Right renal pelvis (tissue), 4 donors: Measurements from ENCODE around the gene LRRC57. TPM values are rescaled to one million over a fixed set of nuclear protein-coding genes. Genes with fewer than 3 reads are reported as not detected.
"Not testable (repeated sequence)": the region's sequence is repeated elsewhere in the genome, so short reads cannot be mapped to it uniquely, and the experiment has no call there.

Experiments used
- DNase-seq, 4 donors: peaks; one replicate each; pipeline ENCODE4 v3.0.0-alpha.2; 2013; ENCODE audit warnings: low read depth in 4 of 4, low spot score in 3 of 4, missing footprints in 1 of 4
- polyA plus RNA-seq, 4 donors: library from polyadenylated mRNA; unstranded; fragments of 120-200 nt; gene quantifications; one replicate each; pipeline ENCODE4 v1.2.1, GENCODE V29; 2013; ENCODE audit not compliant: insufficient read length in 4 of 4

LRRC57 gene
- polyA plus RNA-seq: 10 to 100 TPM; 20.3 to 21.9 (median 21.2) TPM

DNA sequence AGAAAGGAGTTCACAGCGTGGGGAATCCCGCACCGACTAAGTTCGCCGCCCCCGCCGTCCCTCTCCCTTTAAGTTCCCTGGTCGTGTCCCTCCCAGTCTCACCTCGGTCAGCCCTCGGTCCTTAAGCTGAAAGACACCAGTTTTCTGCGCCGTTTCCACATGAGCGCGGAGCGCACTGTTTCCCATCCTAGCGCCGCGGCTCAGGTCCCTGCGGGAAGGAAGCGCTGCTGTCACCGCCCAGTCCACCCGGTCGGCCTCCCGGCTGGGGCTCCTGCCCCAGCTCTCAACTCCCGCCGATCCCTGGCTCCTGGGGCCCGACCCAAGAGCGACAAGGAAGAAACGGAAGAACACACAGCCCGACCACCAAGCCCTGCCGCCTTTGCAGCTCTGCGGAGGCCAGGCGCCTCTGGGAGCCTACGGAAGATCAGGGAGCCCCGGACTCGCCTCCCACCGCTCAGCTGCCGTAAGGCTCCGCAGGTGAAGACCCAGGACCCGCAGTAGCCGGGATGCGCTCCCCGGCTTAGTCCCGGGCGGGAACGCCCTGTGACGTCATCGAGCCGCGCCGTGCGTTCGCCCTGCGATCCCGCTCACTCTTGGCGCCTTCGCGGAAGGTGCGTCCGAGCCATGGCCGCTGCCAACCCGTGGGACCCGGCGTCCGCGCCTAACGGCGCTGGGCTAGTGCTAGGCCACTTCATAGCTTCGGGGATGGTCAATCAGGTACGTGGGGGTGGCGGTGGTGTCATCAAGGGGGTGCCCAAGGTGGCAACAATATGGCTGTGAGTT is at the start of gene LRRC57, which contains the start of gene HAUS2:
Gene LRRC57, minus strand, starts transcription at position 545 of the 783 bp plus-strand sequence. Its CDS starts 359 bp downstream, at position 186.
Gene HAUS2, plus strand, starts transcription at position 590 of the 783 bp plus-strand sequence. Its CDS starts 35 bp downstream, at position 625.
- DNase-seq: peak; percentile 73 to 90 (median 78)

DNA sequence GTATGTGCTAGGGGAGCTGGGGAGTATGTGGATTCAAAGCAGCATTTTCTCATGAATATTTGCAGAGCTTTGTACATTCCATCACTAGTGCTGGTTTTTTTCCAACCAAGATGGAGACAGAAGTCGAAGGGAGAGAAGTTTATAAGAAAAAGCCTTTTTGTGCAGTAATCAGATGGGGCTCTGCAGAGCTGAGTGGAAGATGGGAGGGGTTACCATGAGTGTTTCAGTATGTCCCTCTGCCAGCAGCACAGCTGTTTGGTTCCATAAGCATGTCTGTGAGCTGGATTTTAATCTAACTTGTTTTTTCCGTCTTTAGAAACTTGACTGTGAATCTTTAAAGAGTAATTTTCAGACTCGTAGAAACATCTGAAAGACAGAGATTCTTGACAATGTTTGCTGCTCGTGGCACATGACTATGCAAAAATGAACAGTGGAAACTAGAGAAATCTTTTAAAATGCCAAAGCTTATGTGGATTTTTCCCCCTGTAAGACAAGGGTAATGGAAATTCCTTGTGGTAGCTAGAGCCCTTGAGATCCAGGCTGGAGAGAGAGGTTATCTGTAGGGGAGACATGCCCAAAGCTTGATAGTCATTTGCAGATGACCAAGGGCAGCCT is 47.1 kb upstream of the LRRC57 start:
- DNase-seq: no peak

DNA sequence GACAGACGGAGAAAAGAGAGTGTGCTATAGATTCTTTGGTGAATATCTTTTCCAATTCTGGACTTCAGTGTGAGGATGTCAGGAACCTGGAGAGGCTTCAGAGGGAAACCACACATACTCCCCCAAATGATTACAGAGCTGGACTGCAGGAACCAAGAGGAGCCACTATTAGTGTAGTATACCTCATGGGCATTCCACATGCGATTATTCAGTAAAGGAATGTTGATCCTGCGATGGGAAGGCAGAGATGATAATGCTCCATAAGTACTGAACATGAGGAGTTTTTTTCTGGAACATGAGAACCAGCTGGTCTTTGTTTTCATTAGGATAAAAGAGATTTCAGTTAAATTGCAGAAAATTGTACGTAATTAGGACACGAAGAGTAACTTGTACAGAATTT is 45.5 kb upstream of the LRRC57 start:
- no peak for DNase-seq

DNA sequence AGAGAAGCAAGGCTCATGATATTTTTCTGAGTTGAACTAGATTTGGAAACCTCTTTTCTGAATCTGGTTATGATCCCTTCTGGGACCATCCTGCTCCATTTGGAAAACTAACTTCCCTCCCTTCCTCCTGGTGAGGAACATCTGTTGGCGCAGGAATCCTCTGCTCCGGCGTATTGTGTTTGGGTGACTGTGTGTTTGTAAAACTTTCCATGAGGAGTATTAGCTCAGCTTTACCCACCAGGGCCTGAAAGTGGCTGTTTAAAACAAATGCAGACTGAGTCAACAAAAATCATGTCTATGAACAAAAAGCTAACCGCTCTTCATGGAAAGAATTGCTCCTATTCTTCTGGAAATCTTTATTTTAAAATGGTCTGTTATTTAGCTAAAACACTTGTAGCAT is 44.5 kb upstream of the LRRC57 start:
- DNase-seq: no peak

DNA sequence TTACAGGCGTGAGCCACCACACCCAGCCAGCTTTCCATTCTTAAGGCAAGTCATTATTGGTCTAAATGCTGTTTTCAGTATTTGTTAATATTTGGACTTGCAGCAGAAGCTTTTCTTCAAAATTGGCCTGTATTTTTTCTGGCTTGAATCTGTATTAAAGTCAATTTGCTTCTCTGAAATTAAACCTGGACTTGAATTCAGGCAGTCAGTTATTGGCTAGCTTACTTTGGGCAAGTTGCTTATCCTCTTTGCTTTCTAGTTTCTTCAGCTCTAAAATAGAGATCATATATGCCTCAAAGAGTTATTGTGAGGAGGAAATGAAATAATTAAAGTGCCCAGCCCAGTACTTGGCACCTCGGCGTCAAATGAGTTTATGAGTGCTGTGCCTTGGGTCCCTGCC is 44.1 kb upstream of the LRRC57 start:
- DNase-seq: no peak

DNA sequence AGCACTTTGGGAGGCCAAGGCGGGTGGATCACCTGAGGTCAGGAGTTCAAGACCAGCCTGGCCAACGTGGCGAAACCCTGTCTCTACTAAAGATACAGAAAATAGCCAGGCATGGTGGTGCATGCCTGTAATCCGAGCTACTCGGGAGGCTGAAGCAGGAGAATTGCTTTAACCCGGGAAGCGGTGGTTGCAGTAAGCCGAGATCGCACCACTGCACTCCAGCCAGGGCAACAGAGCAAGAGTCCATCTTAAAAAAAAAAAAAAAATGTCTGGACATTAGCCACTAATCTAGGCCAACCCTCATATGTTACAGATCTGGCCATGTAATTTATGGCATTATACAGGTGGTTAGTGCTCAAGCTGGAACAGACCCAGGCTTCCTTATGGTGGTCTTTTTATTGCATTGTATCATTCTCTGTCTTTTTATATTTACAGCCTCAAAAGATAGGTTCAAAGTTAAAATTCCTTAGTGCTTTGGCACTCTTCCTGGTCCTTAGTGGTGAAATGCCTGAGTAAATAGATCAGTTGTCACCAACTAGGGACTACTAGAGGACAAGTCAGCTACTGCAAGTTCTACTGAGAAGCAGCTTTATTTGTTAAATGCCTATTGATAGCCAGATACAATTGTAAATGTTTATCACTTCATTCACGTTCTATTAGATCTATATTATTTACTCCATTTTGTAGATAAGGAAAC is 42.8 kb upstream of the LRRC57 start:
- DNase-seq: no peak

DNA sequence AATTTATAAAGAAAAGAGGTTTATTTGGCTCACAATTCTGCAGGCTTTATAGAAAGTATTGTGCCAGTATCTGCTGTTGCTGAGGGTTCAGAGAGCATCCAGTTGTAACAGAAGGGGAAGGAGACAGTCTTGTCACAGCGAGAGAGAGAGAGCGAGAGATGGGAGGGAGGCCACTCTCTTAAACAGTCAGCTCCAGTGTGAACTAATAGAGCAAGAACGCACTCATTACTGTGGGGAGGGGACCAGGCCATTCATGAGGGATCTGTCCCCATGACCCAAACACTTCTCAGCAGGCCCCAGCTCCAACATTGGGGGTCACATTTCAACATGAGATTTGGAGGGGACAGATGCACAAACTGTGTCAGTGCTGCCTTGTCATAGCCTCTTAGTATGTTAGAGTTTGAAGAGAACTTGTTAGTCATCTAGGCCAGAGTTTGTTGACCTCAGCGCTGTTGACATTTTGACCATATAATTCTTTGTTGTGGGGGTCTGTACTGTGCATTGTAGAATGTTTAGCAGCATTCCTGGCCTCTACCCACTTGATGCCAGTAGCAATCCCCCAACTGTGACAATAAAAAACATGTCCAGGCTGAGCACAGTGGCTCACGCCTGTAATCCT is 42.1 kb upstream of the LRRC57 start:
- no peak for DNase-seq

DNA sequence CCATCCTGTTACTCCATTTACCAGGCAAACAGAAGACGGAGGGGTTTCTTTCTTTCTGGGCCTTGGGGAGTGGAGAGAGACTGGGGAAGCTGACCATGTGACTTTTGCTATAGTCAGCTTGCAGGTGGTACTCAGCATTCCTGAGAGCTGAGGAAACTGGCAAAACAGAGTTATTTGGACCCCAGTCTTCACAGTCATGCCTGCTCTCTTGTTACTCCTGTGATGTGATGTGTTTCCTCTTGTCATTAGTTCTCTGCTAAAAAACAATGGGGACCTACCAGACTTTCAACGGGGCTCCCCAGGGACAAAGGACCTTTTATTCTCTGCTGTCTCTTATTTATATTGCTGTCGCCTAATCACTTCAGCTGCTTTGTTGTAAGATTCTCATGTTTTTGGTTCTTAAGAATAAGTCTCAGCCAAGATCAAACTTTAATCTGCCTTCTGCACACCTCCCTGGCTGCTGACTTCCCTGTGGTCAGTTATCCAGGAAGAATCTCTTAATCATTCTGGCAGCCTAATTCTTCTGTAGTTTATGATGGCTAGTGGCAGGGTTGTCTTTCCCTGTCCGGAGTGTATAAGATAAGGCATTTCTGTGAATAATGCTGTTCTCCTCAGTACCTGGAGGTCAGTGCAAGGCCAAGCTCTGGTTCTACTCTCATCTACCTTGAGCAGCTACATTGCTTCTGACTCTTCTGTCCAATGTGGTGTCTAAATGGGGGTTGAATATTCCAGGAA is 35.6 kb upstream of the LRRC57 start:
- DNase-seq: no peak

DNA sequence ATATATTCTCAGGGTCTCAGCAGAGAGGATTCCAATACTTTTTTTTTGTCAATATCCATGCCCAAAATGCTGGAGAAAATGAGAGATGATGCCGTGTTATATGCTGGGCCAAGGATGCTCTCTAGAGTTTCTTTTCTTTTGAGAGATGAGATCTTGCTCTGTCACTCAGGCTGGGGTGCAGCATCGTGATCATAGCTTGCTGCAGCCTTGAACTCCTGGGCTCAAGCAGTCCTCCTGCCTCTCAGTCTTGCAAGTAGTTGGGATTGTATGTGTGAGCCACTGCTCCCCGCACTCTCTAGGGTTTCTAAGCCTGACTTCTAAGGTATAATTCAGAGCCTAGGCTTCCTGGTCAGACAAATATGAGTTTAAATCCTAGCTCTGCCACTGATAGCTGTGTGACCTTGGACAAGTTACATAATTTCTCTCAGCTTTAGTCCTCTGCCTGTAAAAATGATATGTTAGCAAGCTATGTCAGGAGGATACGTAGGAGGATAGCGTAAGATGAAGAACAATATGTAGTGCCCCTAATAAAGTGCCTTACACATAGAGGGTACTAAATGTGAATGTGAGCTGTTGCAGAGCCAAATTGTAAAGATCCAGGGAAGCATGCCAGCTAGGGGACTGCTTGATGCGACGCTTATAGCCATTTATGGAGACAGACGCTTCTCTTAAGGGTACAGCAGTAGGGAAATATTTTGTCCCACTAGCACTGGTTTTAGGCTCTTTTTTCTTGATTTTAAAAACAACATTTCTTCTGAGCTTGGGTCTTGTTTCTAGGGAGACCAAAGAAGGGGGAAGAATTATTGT is 34.2 kb upstream of the LRRC57 start:
- DNase-seq: no peak

DNA sequence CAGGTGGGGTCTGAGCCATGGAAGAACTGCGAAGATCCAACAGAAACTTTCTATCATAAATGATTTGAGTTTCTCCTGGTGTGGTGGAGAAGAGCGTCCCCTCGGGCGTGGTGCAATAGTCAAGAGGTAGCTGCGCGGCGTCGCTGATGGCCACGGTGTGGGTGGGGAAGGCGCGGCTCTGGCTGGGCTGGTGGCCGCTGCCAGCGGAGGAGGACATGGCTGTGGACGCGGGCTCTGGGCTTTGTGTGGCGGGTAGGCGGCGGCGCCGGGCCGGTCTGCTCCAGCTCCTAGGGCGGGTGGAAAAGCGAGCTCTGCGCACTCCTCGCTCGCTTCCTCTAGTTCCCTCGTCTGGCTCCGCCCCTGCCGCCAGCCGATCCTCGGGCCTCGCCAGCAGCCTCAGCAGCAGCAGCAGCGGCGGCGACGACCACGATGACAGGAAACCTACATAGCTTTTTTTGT is 32.7 kb upstream of the LRRC57 start:
- DNase-seq: peak; percentile 64 to 77 (median 67)

DNA sequence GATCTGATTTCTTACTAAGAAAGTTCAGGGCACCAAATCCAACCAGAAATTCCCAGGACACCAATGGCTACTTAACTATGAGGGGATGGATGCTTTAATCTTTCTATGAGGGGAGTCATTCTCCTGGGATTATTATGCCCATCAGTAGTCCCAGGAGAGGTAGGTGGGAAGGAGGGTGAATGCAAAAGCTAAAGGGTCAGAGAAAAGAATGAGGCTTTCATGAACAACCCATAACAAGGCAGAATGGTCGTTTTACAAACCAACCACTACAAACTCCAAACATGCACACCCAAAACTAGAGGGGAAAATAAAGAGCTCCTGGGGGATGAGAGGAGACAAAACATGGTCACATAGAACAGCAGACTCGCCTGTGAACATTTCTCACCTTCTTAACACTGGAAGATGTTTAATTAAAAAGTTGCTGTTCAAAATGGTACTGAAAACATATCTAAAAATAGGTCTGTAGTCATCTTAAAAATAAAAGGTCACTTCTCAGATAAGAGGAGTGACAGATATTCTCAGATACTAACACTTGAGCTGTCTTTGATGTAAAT is 30.5 kb upstream of the LRRC57 start:
- no peak for DNase-seq

DNA sequence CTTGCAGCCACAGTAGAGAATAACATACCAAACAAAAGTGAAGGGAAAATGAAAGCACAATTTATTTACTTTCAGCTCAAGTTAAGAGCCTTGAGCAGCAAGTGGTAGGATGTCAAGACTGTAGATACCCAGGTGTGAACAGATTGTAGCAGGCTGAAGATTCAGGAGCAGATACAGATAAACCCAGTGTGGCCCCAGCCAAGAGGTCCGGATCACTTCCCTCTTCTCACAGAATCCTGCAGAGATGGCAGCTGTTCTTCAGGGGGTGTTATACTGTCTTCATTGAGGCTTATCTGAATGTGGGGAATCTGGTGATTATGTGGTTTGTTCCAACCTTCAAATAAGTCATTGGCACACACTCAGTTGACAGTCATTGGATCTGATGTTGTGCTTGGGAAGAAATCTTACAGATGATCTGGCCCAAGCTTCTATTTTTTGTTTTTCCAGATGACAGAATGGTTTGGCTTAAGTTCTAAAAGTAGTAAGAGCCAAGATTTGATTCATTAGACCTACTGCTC is 29.0 kb upstream of the LRRC57 start:
- no peak for DNase-seq

DNA sequence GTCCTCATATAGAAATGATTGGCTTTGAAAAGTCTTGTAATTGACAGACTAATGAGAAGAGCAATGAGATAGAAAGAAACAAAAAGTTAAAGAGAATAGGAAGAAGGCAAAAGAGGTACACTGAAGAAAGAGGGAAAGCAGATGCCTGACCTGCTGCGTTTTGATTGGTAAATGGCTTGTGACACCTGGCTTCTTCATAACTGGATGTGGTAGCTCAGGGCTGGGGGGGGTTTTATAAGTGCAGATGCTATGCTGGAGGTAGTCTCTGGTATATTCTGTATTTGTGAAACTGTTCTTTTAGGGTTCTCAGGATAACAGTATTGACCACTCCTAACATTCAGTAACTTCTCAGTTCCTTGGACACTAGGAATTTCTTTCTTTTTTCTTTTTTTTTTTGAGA is 28.2 kb upstream of the LRRC57 start:
- no peak for DNase-seq

DNA sequence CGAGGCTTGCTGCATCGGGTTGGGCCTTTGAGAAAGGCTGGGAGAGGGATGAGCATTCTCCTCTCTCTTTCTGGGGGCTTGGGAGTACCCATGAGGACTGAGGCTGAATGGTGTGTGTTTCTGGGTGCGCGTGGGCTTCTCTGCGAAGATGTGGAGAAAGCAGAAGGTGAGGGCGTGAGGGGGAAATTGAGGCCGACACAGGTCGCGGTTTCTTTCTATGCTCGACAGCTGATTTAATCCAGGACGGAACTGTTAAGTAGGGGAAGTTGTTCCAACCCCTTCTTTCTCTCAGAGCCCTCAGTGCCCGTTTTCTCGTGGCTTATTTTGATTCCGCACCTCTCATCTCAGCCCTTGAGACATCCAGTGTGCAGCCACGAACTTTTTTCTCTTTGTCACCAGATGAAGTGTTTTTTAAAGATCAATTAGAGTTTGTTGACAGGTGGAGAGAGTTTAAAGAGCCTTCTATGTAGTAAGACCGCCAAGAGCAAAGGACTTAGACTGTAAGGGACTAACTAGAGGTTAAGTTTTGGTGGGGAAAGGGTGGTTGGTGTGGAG is 27.5 kb upstream of the LRRC57 start:
- DNase-seq: no peak

DNA sequence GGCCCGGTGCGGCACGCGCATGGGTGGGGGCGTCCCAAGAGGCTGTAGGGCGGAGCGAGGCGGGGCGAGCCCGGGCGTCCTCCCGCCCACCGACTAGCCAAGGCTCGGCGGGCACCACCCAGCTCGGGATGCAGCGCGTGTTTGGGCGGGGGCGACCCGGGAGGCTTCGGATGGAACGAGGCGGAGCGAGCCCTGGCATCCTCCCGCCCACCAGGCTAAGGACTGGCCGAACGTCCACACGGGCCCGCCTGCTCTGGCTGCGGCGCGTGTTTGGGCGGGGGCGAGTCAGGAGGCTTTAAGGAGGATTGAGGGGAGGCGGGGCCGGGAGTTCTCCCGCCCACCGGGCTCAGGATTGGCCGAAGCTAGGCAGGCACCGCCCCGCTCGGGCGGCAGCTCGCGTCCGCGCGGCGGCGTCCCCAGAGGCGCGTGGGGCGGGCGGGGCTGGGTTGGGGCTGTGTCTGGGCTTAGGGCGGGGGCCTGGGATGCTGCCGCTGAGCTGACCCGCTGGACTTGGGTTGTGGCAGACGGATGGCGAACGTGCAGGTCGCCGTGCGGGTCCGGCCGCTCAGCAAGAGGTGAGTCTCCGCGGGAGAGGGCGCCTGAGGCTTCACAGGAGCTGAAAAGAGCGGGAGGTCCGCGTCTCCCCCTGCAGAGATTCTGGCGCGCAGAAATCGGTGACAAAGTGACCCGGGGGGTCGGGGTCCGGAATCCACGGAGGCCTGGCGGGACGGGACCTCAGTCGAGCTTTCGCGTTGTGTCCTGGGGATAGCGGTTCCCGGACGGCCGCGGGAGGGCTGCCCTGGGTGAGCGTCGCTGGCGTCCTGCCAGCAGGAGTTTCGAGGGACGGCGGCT is 26.8 kb upstream of the LRRC57 start, which contains the start of gene STARD9:
Gene STARD9, plus strand, starts transcription at position 419 of the 852 bp plus-strand sequence. Its CDS starts 110 bp downstream, at position 529.
- peak; percentile 94 to 97 (median 95) for DNase-seq

DNA sequence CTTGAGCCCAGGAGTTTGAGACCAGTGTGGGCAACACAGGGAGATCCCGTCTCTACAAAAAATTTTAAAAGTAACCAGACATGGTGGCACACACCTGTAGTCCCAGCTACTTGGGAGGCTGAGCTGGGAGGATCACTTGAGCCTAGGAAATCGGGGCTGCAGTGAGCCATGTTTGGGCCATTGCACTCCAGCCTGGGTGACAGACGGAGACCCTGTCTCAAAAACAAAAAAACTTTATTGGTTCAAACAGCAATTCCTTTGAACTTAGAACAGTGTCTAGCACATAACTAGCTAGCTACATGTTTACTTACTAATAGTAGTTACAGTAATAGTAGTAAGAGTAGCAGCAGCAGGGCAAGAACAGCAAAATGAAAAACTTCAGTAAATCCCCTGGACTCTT is 10.1 kb upstream of the LRRC57 start:
- no peak for DNase-seq

DNA sequence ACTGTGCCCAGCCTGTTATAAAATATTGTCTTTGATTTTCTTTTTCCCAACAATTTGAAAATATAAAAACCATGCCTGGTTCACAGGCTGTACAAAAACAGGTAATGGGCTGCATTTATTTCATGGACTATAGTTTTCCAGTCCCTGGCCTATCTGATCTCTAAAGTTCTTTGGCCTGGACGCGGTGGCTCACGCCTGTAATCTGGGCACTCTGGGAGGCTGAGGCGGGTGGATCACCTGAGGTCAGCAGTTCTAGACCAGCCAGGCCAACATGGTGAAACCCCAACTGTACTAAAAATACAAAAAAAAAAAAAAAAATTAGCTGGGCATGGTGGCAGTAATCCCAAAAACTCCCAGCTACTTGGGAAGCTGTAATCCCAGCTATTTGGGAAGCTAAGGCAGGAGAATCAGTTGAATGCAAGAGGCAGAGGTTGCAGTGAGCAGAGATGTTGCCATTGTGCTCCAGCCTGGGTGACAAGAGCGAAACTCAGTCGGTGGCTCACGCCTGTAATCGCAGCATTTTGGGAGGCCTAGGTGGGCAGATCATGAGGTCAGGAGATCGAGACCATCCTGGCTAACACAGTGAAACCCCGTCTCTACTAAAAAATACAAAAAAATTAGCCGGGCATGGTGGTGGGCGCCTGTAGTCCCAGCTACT is 8.1 kb upstream of the LRRC57 start:
- DNase-seq: not testable (repeated sequence)
